ENCODE measurements around the gene TGFB2.

DNA sequence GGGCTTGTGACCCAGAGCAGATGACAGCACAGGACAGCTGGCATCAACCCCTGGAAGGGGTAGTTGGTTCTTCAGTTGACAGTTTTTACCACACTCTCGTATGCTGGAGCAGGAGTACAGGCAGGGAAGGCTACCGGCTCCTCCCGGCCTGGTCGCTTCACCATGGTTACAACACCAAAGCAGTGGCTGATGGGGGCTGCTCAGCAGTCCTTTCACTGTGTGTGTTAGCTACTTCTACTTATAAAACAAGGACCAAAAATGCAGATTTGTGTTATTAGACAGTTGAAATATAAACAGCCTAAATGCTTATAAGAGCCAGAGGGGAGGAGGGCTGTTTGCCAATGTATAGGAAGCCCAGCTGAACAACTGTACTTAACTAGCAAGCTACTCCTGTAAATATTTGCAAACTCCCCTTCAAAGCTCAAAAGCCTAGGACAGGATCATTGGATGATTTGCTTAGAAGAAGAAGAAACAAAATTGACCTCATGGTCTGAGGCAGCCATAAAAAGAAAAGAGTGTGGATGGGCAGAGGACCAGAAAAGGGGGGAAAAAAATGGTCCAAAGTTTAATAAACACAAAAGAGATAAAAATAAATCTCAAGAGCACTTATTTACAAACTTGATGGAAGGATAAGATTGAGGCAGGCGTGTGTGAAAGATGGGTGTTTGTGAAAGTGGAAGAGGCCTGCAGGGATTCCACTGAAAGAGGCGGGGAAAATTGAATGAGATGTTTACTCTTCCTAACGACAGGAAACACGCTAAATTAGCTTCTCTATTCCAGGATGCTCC lies 57.1 kb downstream of the TGFB2 start:
- no peak for TF ChIP-seq EZH2 (IDR thresholded peaks at IDR 0.05; ENCODE audit: insufficient read depth, poor library complexity, severe bottlenecking)
- TF ChIP-seq EZH2phosphoT487 (IDR thresholded peaks at IDR 0.05; ENCODE audit: insufficient read depth, low read depth) = no peak

Data from GM23248 (cell line).